Neural cell (in vitro differentiated cells): ENCODE data around the gene OR1D2. TPM values are rescaled to one million over a fixed set of nuclear protein-coding genes. Genes with fewer than 3 reads are reported as not detected.

Experiments used
- H2AFZ ChIP-seq: fragments of 200-600, 300-800 bp; sonication (generic), shearing (Covaris generic); 2 replicates; pipeline ENCODE4 v1.6.0; 2014; ENCODE audit warnings: low read depth, mild to moderate bottlenecking, antibody characterized with exemption, low read length, moderate library complexity
- H3F3A ChIP-seq: fragments of 200-600 bp; shearing (Covaris generic); 2 replicates; pipeline ENCODE4 v1.6.1; 2016; ENCODE audit warnings: mild to moderate bottlenecking, moderate library complexity, mixed read lengths, antibody characterized with exemption, low read length; ENCODE audit not compliant: insufficient read depth, poor library complexity, severe bottlenecking
- H3K27ac ChIP-seq: fragments of 200-600, 300-800 bp; sonication (generic), shearing (Covaris generic); 2 replicates; pipeline ENCODE4 v1.5.1; 2014; ENCODE audit warnings: mild to moderate bottlenecking, low read length, moderate library complexity
- H3K27me3 ChIP-seq: fragments of 300-800, 200-600 bp; sonication (generic), shearing (Covaris generic); 2 replicates; pipeline ENCODE4 v1.6.0; 2014; ENCODE audit warnings: mild to moderate bottlenecking, low read depth, low read length, moderate library complexity; ENCODE audit not compliant: insufficient read depth
- H3K36me3 ChIP-seq: fragments of 300-800, 200-600 bp; sonication (generic), shearing (Covaris generic); 2 replicates; pipeline ENCODE4 v1.5.1; 2014; ENCODE audit warnings: mild to moderate bottlenecking, antibody characterized with exemption, low read length, moderate library complexity; ENCODE audit not compliant: insufficient read depth
- H3K4me2 ChIP-seq: fragments of 300-800, 200-600 bp; sonication (generic), shearing (Covaris generic); 2 replicates; pipeline ENCODE4 v1.6.0; 2014; ENCODE audit warnings: mild to moderate bottlenecking, low read length
- H3K4me3 ChIP-seq: fragments of 300-800, 200-600 bp; sonication (generic), shearing (Covaris generic); 2 replicates; pipeline ENCODE4 v1.5.1; 2014; ENCODE audit warnings: mild to moderate bottlenecking, low read length, moderate library complexity
- H3K79me2 ChIP-seq: fragments of 200-600 bp; shearing (Covaris generic); replicated peaks from 2 replicates; pipeline ENCODE4 v1.6.0; 2014; ENCODE audit warnings: mild to moderate bottlenecking, low read length, moderate library complexity; ENCODE audit not compliant: insufficient read depth
- H3K9ac ChIP-seq: fragments of 300-800, 200-600 bp; sonication (generic), shearing (Covaris generic); 2 replicates; pipeline ENCODE4 v1.6.1; 2016; ENCODE audit warnings: mild to moderate bottlenecking, low read length, mixed read lengths
- H3K9me2 ChIP-seq: fragments of 200-600 bp; shearing (Covaris generic); 2 replicates; pipeline ENCODE4 v1.6.1; 2016; ENCODE audit warnings: mild to moderate bottlenecking, low read length, mixed read lengths; ENCODE audit not compliant: insufficient read depth
- H3K9me3 ChIP-seq: fragments of 200-600, 300-800 bp; sonication (generic), shearing (Covaris generic); 2 replicates; pipeline ENCODE4 v1.6.1; 2016; ENCODE audit warnings: mild to moderate bottlenecking, mixed run types, low read length, moderate library complexity, mixed read lengths
- H4K20me1 ChIP-seq: fragments of 200-600 bp; shearing (Covaris generic); 2 replicates; pipeline ENCODE4 v1.6.1; 2016; ENCODE audit warnings: mild to moderate bottlenecking, mixed run types; ENCODE audit not compliant: insufficient read depth
- CTCF ChIP-seq: fragments of 450-650 bp; IDR thresholded peaks from 2 replicates; pipeline ENCODE4 v1.5.1; 2014; ENCODE audit warnings: antibody characterized with exemption, mild to moderate bottlenecking, moderate library complexity; ENCODE audit not compliant: poor library complexity, severe bottlenecking
- EP300 ChIP-seq: fragments of 450-650 bp; conservative IDR thresholded peaks from 2 replicates; pipeline ENCODE4 v1.6.1; 2014; ENCODE audit warnings: antibody characterized with exemption, mild to moderate bottlenecking, moderate library complexity; ENCODE audit not compliant: poor library complexity, severe bottlenecking
- EZH2 ChIP-seq: fragments of 200-600, 300-800 bp; shearing (Covaris generic), sonication (generic); IDR thresholded peaks from 2 replicates; pipeline ENCODE4 v1.6.1; 2014; ENCODE audit warnings: antibody characterized with exemption, low read length, borderline replicate concordance, mild to moderate bottlenecking; ENCODE audit not compliant: insufficient read depth, poor library complexity, severe bottlenecking
- MXI1 ChIP-seq: fragments of 450-650 bp; conservative IDR thresholded peaks from 2 replicates; pipeline ENCODE4 v1.6.1; 2014; ENCODE audit warnings: antibody characterized with exemption, mild to moderate bottlenecking; ENCODE audit not compliant: poor library complexity, severe bottlenecking
- POLR2AphosphoS5 ChIP-seq: IDR thresholded peaks from 2 replicates; pipeline ENCODE4 v1.6.1; 2012
- RAD21 ChIP-seq: fragments of 450-650 bp; conservative IDR thresholded peaks from 2 replicates; pipeline ENCODE4 v1.6.1; 2014; ENCODE audit warnings: antibody characterized with exemption, mild to moderate bottlenecking, moderate library complexity
- REST ChIP-seq: IDR thresholded peaks from 2 replicates; pipeline ENCODE4 v1.6.1; 2012; ENCODE audit warnings: borderline replicate concordance
- SMC3 ChIP-seq: fragments of 450-650 bp; conservative IDR thresholded peaks from 2 replicates; pipeline ENCODE4 v1.6.1; 2014; ENCODE audit warnings: antibody characterized with exemption, mild to moderate bottlenecking, moderate library complexity; ENCODE audit not compliant: poor library complexity
- TAF1 ChIP-seq: IDR thresholded peaks from 2 replicates; pipeline ENCODE4 v1.6.1; 2012; ENCODE audit warnings: low read depth
- polyA plus RNA-seq: library from polyadenylated mRNA; depleted of rRNA; stranded (reverse); fragments of >200 nt; gene quantifications from 2 replicates; pipeline ENCODE4 v1.2.3, GENCODE V29; 2014

The OR1D2 gene
- polyA plus RNA-seq, 1 donor from 2014 or later, result not detected

GRCh38 chr17:3049705-3050295 lies 54.4 kb downstream of the OR1D2 start:
- peak overlapping the region; percentile 97 for H2AFZ ChIP-seq

More at GRCh38 chr17:3049705-3050295, 54.4 kb downstream of the OR1D2 start:
- no peaks in the 10 kb centered on the region for H3K9me2 ChIP-seq
- no peaks in the 10 kb centered on the region for H3K79me2 ChIP-seq
- H4K20me1 ChIP-seq, result no peaks in the 10 kb centered on the region
- H3K9me3 ChIP-seq, result no peaks in the 10 kb centered on the region
- TF ChIP-seq SMC3 (no peak), TAF1 (no peak), MXI1 (no peak), RAD21 (no peak), EP300 (no peak), REST (no peak), CTCF (no peak), EZH2 (no peak), POLR2AphosphoS5 (no peak)
- no peak overlapping the region for H3K27ac ChIP-seq
- H3K4me2 ChIP-seq, result peak overlapping the region; percentile 73
- no peaks in the 10 kb centered on the region for H3K27me3 ChIP-seq
- H3F3A ChIP-seq, result no peaks in the 10 kb centered on the region
- peak overlapping the region; percentile 77 for H3K4me3 ChIP-seq
- no peaks in the 10 kb centered on the region for H3K36me3 ChIP-seq
- no peak overlapping the region for H3K9ac ChIP-seq
